ENCODE measurements around the gene SARDH.

DNA sequence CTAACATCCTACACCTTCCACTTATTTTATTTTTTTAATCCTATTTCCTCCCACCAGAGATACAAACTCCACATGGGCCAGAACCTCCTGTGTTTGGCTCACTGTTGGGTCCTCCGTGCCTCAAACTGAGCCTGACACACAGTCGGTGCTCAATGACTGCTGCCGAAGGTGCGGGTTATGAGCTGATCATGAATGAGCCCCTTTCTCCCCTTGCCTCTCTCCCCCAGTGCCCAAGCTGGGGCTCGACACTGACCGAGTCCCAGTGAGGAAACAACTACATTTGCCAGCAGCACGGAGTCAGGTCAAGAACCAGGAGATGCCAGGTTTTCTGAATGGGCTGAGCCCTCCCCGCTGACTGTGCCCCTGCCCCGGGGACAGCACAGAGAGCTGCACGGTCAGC is 45.0 kb downstream of the SARDH start:
- TF ChIP-seq EZH2 (IDR thresholded peaks at IDR 0.05; ENCODE audit: borderline replicate concordance, low read length) (no peak), CTCF (IDR thresholded peaks at IDR 0.05; ENCODE audit: low read length) (no peak)
